ENCODE measurements around the gene HSPA2. TPM values are rescaled to one million over a fixed set of nuclear protein-coding genes. Genes with fewer than 3 reads are reported as not detected.

HSPA2 gene
- total RNA-seq = 10 to 100 TPM; 52.7 to 61.7 TPM
- long read RNA-seq, transcript HSPA2-201 (1 exons, 2,767 nt) = major isoform, 173 of 174 reads
- long read RNA-seq, partial matches to known transcripts = 0 of 174 reads
- long read RNA-seq, other reads (novel, unspliced or antisense) = 1 of 174 reads

- intact Hi-C loops (cut with DNase I, micrococcal nuclease) = loop anchor here in 1 of 2 donors (5.0 kb wide), 1 partner anchor 97 kb away; no protein-coding TSS in a partner anchor
- ATAC-seq = peak; percentile 91
Observed at GRCh38 chr14:64540208-64541202, at the start of gene HSPA2. TSS of gene HSPA2 (plus strand) at chr14:64540741. CDS start at chr14:64540850, 109 bp downstream.

GRCh38 chr14:64491637-64492036 is 48.9 kb upstream of the HSPA2 start:
- ATAC-seq (no peak), DNase-seq (no peak)
- intact Hi-C loops (cut with DNase I, micrococcal nuclease) = no loop called here

More at GRCh38 chr14:64540208-64541202, at the start of gene HSPA2:
- peak; percentile 98 to 99 for DNase-seq

GRCh38 chr14:64493455-64493854 is 47.1 kb upstream of the HSPA2 start:
- no peak for ATAC-seq
- intact Hi-C loops (cut with DNase I, micrococcal nuclease) = no loop called here

GRCh38 chr14:64495252-64495651 is 45.3 kb upstream of the HSPA2 start:
- DNase-seq = no peak
- intact Hi-C loops (cut with DNase I, micrococcal nuclease) = no loop called here
- ATAC-seq = no peak

More at GRCh38 chr14:64493455-64493854, 47.1 kb upstream of the HSPA2 start:
- DNase-seq = no peak

GRCh38 chr14:64496764-64497163 is 43.8 kb upstream of the HSPA2 start:
- ATAC-seq = no peak
- intact Hi-C loops (cut with DNase I, micrococcal nuclease) = no loop called here
- DNase-seq = no peak

- DNase-seq (no peak), ATAC-seq (no peak)
- intact Hi-C loops (cut with DNase I, micrococcal nuclease) = no loop called here
Observed at GRCh38 chr14:64500088-64500487, 40.5 kb upstream of the HSPA2 start.

GRCh38 chr14:64501411-64502171 is 39.0 kb upstream of the HSPA2 start:
- ATAC-seq = peak; percentile 26
- intact Hi-C loops (cut with DNase I, micrococcal nuclease) = no loop called here
- DNase-seq = peak; percentile 53 to 78

GRCh38 chr14:64502456-64502855 is 38.1 kb upstream of the HSPA2 start:
- intact Hi-C loops (cut with DNase I, micrococcal nuclease) = no loop called here
- ATAC-seq = no peak
- no peak for DNase-seq

- ATAC-seq (no peak), DNase-seq (peak; percentile 37 to 46)
- intact Hi-C loops (cut with DNase I, micrococcal nuclease) = no loop called here
Observed at GRCh38 chr14:64502887-64503433, 37.6 kb upstream of the HSPA2 start.

GRCh38 chr14:64503434-64504309 is 36.9 kb upstream of the HSPA2 start, which contains the start of gene ZBTB25:
TSS of gene ZBTB25 (minus strand) at chr14:64503838. CDS start at chr14:64490533, 13,305 bp downstream.
- DNase-seq (peak; percentile 89), ATAC-seq (peak; percentile 74)
- intact Hi-C loops (cut with DNase I, micrococcal nuclease) = no loop called here

GRCh38 chr14:64504310-64504896 is 36.1 kb upstream of the HSPA2 start, which contains the start of gene ZBTB1:
TSS of gene ZBTB1 (plus strand) at chr14:64504770. CDS start at chr14:64521505, 16,735 bp downstream.
- DNase-seq (peak; percentile 81 to 84), ATAC-seq (peak; percentile 61)
- intact Hi-C loops (cut with DNase I, micrococcal nuclease) = no loop called here

- peak; percentile 53 for ATAC-seq
- DNase-seq = peak; percentile 90 to 93
- intact Hi-C loops (cut with DNase I, micrococcal nuclease) = no loop called here
Observed at GRCh38 chr14:64504897-64505794, 35.4 kb upstream of the HSPA2 start.

- DNase-seq (no peak), ATAC-seq (no peak)
- intact Hi-C loops (cut with DNase I, micrococcal nuclease) = no loop called here
Observed at GRCh38 chr14:64506721-64507120, 33.8 kb upstream of the HSPA2 start.

GRCh38 chr14:64507376-64508156 is 33.0 kb upstream of the HSPA2 start:
- no peak for ATAC-seq
- DNase-seq = no peak

GRCh38 chr14:64508215-64508776 is 32.2 kb upstream of the HSPA2 start:
- no peak for DNase-seq
- ATAC-seq = no peak

More at GRCh38 chr14:64507376-64508156, 33.0 kb upstream of the HSPA2 start:
- intact Hi-C loops (cut with DNase I, micrococcal nuclease) = no loop called here

More at GRCh38 chr14:64508215-64508776, 32.2 kb upstream of the HSPA2 start:
- intact Hi-C loops (cut with DNase I, micrococcal nuclease) = no loop called here

Measured in left colon (tissue), 2 donors.